ENCODE results near the gene RBBP5.
A peak's percentile ranks its signal among the peaks of the same experiment; 100 is the strongest.
"Not testable (repeated sequence)": the region's sequence is repeated elsewhere in the genome, so short reads cannot be mapped to it uniquely, and the experiment has no call there.

The RBBP5 gene

GRCh38 chr1:205121660-205122488 is at the start of gene RBBP5:
Gene RBBP5 (minus strand): TSS chr1:205121978. CDS start chr1:205121873, 105 bp downstream.
- peak; percentile 96 for DNase-seq

- DNase-seq, result no peak
Observed at GRCh38 chr1:205171369-205171768, 49.6 kb upstream of the RBBP5 start.

GRCh38 chr1:205170532-205171269 is 48.9 kb upstream of the RBBP5 start:
- no peak for DNase-seq

GRCh38 chr1:205169248-205169647 is 47.5 kb upstream of the RBBP5 start:
- DNase-seq, result no peak

GRCh38 chr1:205168291-205168690 is 46.5 kb upstream of the RBBP5 start:
- no peak for DNase-seq

- no peak for DNase-seq
Observed at GRCh38 chr1:205162301-205162700, 40.5 kb upstream of the RBBP5 start.

- DNase-seq, result no peak
Observed at GRCh38 chr1:205161076-205161475, 39.3 kb upstream of the RBBP5 start.

GRCh38 chr1:205158048-205158616 is 36.4 kb upstream of the RBBP5 start:
- DNase-seq, result no peak

- DNase-seq, result not testable (repeated sequence)
Observed at GRCh38 chr1:205155665-205156377, 34.0 kb upstream of the RBBP5 start.

GRCh38 chr1:205152505-205152904 is 30.7 kb upstream of the RBBP5 start:
- DNase-seq, result no peak

- DNase-seq, result no peak
Observed at GRCh38 chr1:205150651-205151428, 29.1 kb upstream of the RBBP5 start.

GRCh38 chr1:205147191-205147835 is 25.5 kb upstream of the RBBP5 start:
- no peak for DNase-seq

GRCh38 chr1:205144751-205145150 is 23.0 kb upstream of the RBBP5 start:
- DNase-seq, result no peak

- DNase-seq, result no peak
Observed at GRCh38 chr1:205144046-205144720, 22.4 kb upstream of the RBBP5 start.

GRCh38 chr1:205142102-205142469 is 20.3 kb upstream of the RBBP5 start:
- DNase-seq, result no peak

- DNase-seq, result peak; percentile 73
Observed at GRCh38 chr1:205141236-205142101, 19.7 kb upstream of the RBBP5 start.

GRCh38 chr1:205140113-205140512 is 18.3 kb upstream of the RBBP5 start:
- DNase-seq, result no peak

GRCh38 chr1:205137901-205138300 is 16.1 kb upstream of the RBBP5 start:
- no peak for DNase-seq

GRCh38 chr1:205133287-205133686 is 11.5 kb upstream of the RBBP5 start:
- no peak for DNase-seq

GRCh38 chr1:205129447-205130029 is 7.8 kb upstream of the RBBP5 start:
- DNase-seq, result no peak

All from stimulated activated CD4-positive, alpha-beta T cell treated with anti-CD3 and anti-CD28 coated beads, Interleukin-1b, Interleukin-23, amount 100 ng/mL, for 48 hours (primary cell).